ENCODE measurements around the gene BMP7. TPM values are rescaled to one million over a fixed set of nuclear protein-coding genes. Genes with fewer than 3 reads are reported as not detected.

The BMP7 gene
- total RNA-seq, 1 donor from 2014 or later: not detected

GRCh38 chr20:57152557-57152956 is 113.9 kb downstream of the BMP7 start:
- no peak for ATAC-seq (ENCODE audit: low read depth)

DNA sequence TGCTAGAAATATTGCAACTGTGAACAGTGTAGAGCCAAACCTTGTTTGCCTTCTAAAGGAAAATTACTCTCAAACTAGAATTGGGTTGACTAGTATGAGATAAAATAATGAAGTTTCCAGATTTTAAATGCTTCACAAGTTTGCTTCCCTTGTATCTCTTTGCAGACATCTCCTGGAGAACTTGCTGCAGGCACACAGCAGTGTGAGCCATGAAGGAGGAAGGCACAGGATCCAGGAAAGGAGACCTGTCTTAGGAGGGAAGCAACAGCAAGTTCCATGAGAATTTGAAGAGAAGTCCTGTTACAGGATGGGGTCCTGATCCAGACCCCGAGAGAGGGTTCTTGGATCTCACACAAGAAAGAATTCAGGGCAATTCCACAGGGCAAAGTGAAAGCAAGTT is 115.9 kb downstream of the BMP7 start:
- DNase-seq (no peak), ATAC-seq (ENCODE audit: low read depth) (no peak)
- Mint-ChIP-seq H3K9me3 (peaks cover 8% of the 10 kb centered on the region), H3K27me3 (peaks cover 3% of the 10 kb centered on the region), H3K4me3 (no peak overlapping the region), H3K36me3 (ENCODE audit: low read depth) (no peaks in the 10 kb centered on the region), H3K4me1 (no peaks in the 10 kb centered on the region), H3K27ac (no peak overlapping the region)
- intact Hi-C loops (cut with micrococcal nuclease): no loop called here
- ChIA-PET POLR2A (no interaction called here), CTCF (no interaction called here)
- TF ChIP-seq, protein P1, sequence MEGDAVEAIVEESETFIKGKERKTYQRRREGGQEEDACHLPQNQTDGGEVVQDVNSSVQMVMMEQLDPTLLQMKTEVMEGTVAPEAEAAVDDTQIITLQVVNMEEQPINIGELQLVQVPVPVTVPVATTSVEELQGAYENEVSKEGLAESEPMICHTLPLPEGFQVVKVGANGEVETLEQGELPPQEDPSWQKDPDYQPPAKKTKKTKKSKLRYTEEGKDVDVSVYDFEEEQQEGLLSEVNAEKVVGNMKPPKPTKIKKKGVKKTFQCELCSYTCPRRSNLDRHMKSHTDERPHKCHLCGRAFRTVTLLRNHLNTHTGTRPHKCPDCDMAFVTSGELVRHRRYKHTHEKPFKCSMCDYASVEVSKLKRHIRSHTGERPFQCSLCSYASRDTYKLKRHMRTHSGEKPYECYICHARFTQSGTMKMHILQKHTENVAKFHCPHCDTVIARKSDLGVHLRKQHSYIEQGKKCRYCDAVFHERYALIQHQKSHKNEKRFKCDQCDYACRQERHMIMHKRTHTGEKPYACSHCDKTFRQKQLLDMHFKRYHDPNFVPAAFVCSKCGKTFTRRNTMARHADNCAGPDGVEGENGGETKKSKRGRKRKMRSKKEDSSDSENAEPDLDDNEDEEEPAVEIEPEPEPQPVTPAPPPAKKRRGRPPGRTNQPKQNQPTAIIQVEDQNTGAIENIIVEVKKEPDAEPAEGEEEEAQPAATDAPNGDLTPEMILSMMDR (IDR thresholded peaks at IDR 0.05): no peak

More at GRCh38 chr20:57152557-57152956, 113.9 kb downstream of the BMP7 start:
- DNase-seq: no peak
- Mint-ChIP-seq H3K4me1 (no peaks in the 10 kb centered on the region), H3K36me3 (ENCODE audit: low read depth) (no peaks in the 10 kb centered on the region), H3K27ac (no peak overlapping the region), H3K9me3 (peaks cover 6% of the 10 kb centered on the region), H3K27me3 (no peaks in the 10 kb centered on the region), H3K4me3 (no peak overlapping the region)
- intact Hi-C loops (cut with micrococcal nuclease): no loop called here
- CTCF ChIA-PET: no interaction called here
- TF ChIP-seq, protein P1 (IDR thresholded peaks at IDR 0.05): no peak
- POLR2A ChIA-PET: no interaction called here

- Mint-ChIP-seq H3K36me3 (ENCODE audit: low read depth) (no peaks in the 10 kb centered on the region), H3K4me3 (no peak overlapping the region), H3K9me3 (peaks cover 8% of the 10 kb centered on the region), H3K27ac (no peak overlapping the region), H3K27me3 (peaks cover 3% of the 10 kb centered on the region), H3K4me1 (no peaks in the 10 kb centered on the region)
- ATAC-seq (ENCODE audit: low read depth) (no peak), DNase-seq (no peak)
- TF ChIP-seq, protein P1 (IDR thresholded peaks at IDR 0.05): no peak
- ChIA-PET CTCF (no interaction called here), POLR2A (no interaction called here)
- intact Hi-C loops (cut with micrococcal nuclease): no loop called here
Observed at GRCh38 chr20:57148263-57148662, 118.2 kb downstream of the BMP7 start.

DNA sequence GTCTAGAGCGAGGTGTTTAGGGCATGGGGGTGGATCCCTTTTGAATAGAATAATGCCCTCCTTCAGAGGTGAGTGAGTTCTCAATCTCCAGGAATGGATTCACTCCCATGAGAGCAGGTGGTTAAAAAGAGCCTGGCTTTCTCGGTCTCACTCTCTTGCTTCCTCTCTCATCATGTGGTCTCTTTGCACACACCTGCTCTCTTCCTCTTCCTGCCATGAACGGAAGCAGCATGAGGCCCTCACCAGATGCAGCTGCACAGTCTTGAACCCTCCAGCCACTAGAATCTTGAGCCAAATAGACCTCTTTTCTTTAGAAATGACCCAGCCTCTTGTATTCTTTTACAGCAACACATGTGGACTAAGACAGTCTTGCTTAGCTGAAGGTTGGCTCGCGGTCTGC is 119.3 kb downstream of the BMP7 start:
- DNase-seq (no peak), ATAC-seq (ENCODE audit: low read depth) (no peak)
- peaks cover 5% of the 10 kb centered on the region for H3K27me3 Mint-ChIP-seq
- H3K4me3 Mint-ChIP-seq: no peak overlapping the region
- CTCF ChIA-PET: no interaction called here
- peaks cover 8% of the 10 kb centered on the region for H3K9me3 Mint-ChIP-seq
- H3K36me3 Mint-ChIP-seq (ENCODE audit: low read depth): no peaks in the 10 kb centered on the region
- no peak overlapping the region for H3K27ac Mint-ChIP-seq
- TF ChIP-seq, protein P1 (IDR thresholded peaks at IDR 0.05): no peak
- intact Hi-C loops (cut with micrococcal nuclease): no loop called here
- POLR2A ChIA-PET: no interaction called here
- H3K4me1 Mint-ChIP-seq: no peaks in the 10 kb centered on the region

DNA sequence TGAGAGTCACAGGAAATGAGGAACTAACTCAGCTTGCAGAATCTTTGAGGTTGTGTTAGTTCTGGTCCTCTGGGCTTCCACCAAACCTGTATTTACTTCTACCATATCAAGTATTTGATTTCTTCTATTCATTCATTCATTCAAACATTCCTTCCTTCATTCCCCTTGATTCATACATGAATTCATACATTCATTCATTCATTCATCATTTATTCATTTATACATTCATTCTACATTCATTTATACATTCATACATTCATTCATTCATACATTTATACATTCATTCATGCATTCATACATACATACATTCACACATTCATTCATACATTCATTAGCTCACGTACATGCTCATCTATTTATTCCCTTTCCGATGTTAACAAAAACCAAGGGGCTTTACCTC is 120.3 kb downstream of the BMP7 start:
- H3K4me3 Mint-ChIP-seq: no peak overlapping the region
- H3K27ac Mint-ChIP-seq: no peak overlapping the region
- peaks cover 5% of the 10 kb centered on the region for H3K27me3 Mint-ChIP-seq
- POLR2A ChIA-PET: no interaction called here
- TF ChIP-seq, protein P1 (IDR thresholded peaks at IDR 0.05): no peak
- no peaks in the 10 kb centered on the region for H3K36me3 Mint-ChIP-seq (ENCODE audit: low read depth)
- H3K4me1 Mint-ChIP-seq: no peaks in the 10 kb centered on the region
- intact Hi-C loops (cut with micrococcal nuclease): no loop called here
- no peak for ATAC-seq (ENCODE audit: low read depth)
- peaks cover 3% of the 10 kb centered on the region for H3K9me3 Mint-ChIP-seq
- DNase-seq: no peak
- CTCF ChIA-PET: no interaction called here
